Effector memory CD8-positive, alpha-beta T cell (primary cell): ENCODE measurements around the gene IQCK.

Experiments
- ATAC-seq: fragments of 150-1000 bp; cut with Tn5 transposase; replicated peaks from 2 replicates; pipeline ENCODE4 v1.10.0; 2021; ENCODE audit warnings: mild to moderate bottlenecking, moderate library complexity
- DNase-seq, 3 experiments: peaks; one replicate each; pipeline ENCODE4 v3.0.0; 2021
- H3K27ac Mint-ChIP-seq, 2 donors: one replicate each; pipeline ENCODE4 v1.8.0; 2022; ENCODE audit warnings: mild to moderate bottlenecking in 2 of 2, mixed read lengths in 2 of 2, moderate library complexity in 2 of 2
- H3K27me3 Mint-ChIP-seq, 2 donors: one replicate each; pipeline ENCODE4 v1.8.0; 2022; ENCODE audit warnings: mixed read lengths in 2 of 2
- H3K36me3 Mint-ChIP-seq: one replicate; pipeline ENCODE4 v1.8.0; 2022; ENCODE audit warnings: mild to moderate bottlenecking, moderate library complexity, mixed read lengths; ENCODE audit not compliant: insufficient read depth
- H3K4me1 Mint-ChIP-seq, 2 donors: one replicate each; pipeline ENCODE4 v1.8.0; 2022; ENCODE audit warnings: low read depth in 2 of 2, mixed read lengths in 2 of 2
- H3K4me3 Mint-ChIP-seq, 2 donors: one replicate each; pipeline ENCODE4 v1.8.0; 2022; ENCODE audit warnings: mild to moderate bottlenecking in 2 of 2, mixed read lengths in 2 of 2, moderate library complexity in 2 of 2
- H3K9me3 Mint-ChIP-seq, 2 donors: one replicate each; pipeline ENCODE4 v1.8.0; 2022; ENCODE audit warnings: mixed read lengths in 2 of 2

Gene IQCK

DNA sequence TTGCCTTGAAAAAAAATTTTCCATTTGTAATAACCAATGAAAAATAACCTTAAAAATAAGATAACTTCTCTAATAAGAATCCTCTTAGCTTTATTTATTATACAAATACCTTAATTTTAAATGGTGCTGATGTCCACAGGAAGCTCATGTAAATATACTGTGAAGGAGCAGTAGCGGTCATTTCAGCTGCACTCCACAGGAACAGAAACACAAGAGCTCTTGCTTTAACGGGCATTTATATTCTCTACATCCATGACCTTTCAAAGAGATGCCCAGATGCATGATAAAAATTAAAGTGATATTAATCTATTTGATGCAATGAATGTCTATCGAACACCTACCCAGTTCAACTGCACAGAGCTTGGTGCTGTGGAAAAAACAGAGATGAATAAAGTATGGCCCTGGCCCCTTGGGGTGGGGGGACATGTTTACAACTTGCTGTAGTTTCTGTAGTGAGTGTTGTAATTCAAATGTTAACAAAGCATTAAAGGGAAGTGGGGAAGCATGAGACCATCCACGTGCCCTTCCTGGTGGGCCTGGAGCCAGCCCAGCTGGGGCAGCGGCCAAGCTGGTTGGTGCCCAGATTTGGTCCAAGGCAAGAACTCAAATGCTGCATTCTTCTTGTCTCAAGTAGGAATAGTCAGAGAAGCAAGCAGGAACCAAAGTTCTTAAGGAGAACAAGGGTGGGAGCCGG is 47.9 kb downstream of the IQCK start:
- ATAC-seq = no peak
- no peak overlapping the region for H3K4me3 Mint-ChIP-seq
- H3K36me3 Mint-ChIP-seq = no peaks in the 10 kb centered on the region
- H3K9me3 Mint-ChIP-seq = peaks cover 0 to 6% of the 10 kb centered on the region in 2 donors
- H3K27me3 Mint-ChIP-seq = peaks cover 0 to 6% of the 10 kb centered on the region in 2 donors
- no peak overlapping the region for H3K27ac Mint-ChIP-seq
- no peak for DNase-seq
- H3K4me1 Mint-ChIP-seq = no peaks in the 10 kb centered on the region

DNA sequence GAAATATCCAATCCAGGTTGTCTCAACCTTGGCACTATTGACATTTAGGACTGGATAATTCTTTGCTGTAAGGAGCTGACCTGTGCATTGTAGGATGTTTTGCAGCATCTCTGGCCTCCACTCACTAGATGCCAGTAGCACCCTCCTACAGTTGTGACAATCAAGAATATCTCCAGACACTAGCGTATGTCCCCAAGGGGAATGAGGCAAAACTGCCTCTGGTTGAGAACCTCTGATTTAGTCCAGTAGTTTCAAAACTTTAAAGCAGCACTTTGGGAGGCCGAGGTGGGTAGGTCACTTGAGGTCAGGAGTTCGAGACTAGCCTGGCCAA is 48.4 kb downstream of the IQCK start:
- no peak overlapping the region for H3K27ac Mint-ChIP-seq
- peaks cover 0 to 6% of the 10 kb centered on the region in 2 donors for H3K9me3 Mint-ChIP-seq
- DNase-seq = no peak
- no peak overlapping the region for H3K4me3 Mint-ChIP-seq
- no peak for ATAC-seq
- no peaks in the 10 kb centered on the region for H3K36me3 Mint-ChIP-seq
- H3K4me1 Mint-ChIP-seq = no peaks in the 10 kb centered on the region
- peaks cover 0 to 6% of the 10 kb centered on the region in 2 donors for H3K27me3 Mint-ChIP-seq

DNA sequence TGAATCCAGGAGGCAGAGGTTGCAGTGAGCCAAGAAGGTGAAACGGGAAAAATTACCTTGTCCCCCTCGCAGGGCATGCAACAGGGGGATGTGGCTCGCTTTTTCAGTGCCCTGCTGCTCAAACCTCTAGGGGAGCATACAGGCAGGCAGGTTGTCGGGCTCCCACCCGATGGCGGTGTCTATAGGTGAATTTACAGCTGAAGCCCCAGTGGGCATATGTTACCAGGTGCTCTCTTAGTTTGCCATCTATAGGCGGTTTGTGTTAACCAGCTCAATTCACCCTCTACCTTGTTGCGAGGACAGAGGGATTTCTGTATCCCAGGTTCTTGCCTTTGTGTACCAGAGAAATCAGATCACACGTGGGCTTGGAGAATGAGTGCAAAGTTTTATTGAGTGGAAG is 48.9 kb downstream of the IQCK start:
- no peak for ATAC-seq
- Mint-ChIP-seq H3K27me3 (peaks cover 0 to 6% of the 10 kb centered on the region in 2 donors), H3K27ac (no peak overlapping the region), H3K36me3 (no peaks in the 10 kb centered on the region), H3K9me3 (peaks cover 0 to 6% of the 10 kb centered on the region in 2 donors), H3K4me3 (no peak overlapping the region), H3K4me1 (no peaks in the 10 kb centered on the region)
- no peak for DNase-seq

GRCh38 chr16:19767497-19767896 is 49.4 kb downstream of the IQCK start:
- no peak overlapping the region for H3K27ac Mint-ChIP-seq
- H3K36me3 Mint-ChIP-seq = no peaks in the 10 kb centered on the region
- DNase-seq (no peak), ATAC-seq (no peak)
- H3K9me3 Mint-ChIP-seq = peaks cover 0 to 6% of the 10 kb centered on the region in 2 donors
- H3K4me3 Mint-ChIP-seq = no peak overlapping the region
- peaks cover 0 to 6% of the 10 kb centered on the region in 2 donors for H3K27me3 Mint-ChIP-seq
- H3K4me1 Mint-ChIP-seq = no peaks in the 10 kb centered on the region

GRCh38 chr16:19769239-19769638 is 51.2 kb downstream of the IQCK start:
- Mint-ChIP-seq H3K27me3 (peaks cover 0 to 6% of the 10 kb centered on the region in 2 donors), H3K27ac (no peak overlapping the region), H3K4me1 (no peaks in the 10 kb centered on the region), H3K36me3 (no peaks in the 10 kb centered on the region), H3K4me3 (no peak overlapping the region), H3K9me3 (peaks cover 0 to 6% of the 10 kb centered on the region in 2 donors)
- DNase-seq (no peak), ATAC-seq (no peak)

DNA sequence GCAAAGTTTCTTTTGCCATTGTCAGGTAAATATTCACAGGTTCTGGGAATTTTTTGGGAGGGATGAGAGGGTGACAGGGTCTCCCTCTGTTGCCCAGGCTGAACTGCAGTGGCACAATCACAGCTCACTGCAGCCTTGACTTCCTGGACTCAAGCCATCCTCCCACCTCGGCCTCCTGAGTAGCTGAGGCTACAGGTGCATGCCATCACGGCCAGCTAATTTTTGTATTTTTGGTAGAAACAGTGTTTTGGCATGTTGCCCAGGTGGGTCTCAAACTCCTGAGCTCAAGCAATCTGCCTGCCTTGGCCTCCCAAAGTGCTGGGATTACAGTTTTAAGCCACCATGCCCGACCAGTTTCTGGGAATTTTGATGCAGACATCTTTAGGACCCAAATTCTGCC is 53.0 kb downstream of the IQCK start:
- Mint-ChIP-seq H3K27me3 (peaks cover 0 to 6% of the 10 kb centered on the region in 2 donors), H3K4me3 (no peak overlapping the region), H3K4me1 (no peaks in the 10 kb centered on the region), H3K36me3 (no peaks in the 10 kb centered on the region), H3K9me3 (peaks cover 0 to 6% of the 10 kb centered on the region in 2 donors), H3K27ac (peak overlapping the region in 1 of 2 donors; percentile 52)
- ATAC-seq (no peak), DNase-seq (no peak)

DNA sequence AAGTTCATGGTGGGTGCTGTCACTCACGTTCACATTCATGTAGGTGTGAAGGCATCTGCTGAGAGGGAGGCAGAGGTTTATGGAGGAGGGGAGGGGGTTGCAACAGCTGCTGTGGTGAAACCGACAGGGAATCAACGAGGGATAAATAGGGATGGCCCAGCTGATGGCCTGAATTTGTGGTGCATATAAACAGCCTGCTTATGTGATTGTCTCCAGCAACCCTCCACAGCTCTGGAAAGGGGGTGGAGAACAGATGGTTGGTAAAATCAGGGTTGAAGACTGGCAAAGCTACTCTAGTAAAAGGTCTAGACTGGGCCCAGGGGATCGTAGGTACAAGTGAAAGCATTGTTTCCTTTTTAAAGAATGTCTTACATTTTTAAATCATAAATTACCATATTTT is 53.7 kb downstream of the IQCK start:
- no peak for ATAC-seq
- Mint-ChIP-seq H3K36me3 (no peaks in the 10 kb centered on the region), H3K27me3 (peaks cover 0 to 6% of the 10 kb centered on the region in 2 donors), H3K27ac (no peak overlapping the region), H3K9me3 (peaks cover 0 to 6% of the 10 kb centered on the region in 2 donors), H3K4me3 (no peak overlapping the region), H3K4me1 (no peaks in the 10 kb centered on the region)
- no peak for DNase-seq

GRCh38 chr16:19774024-19774423 is 56.0 kb downstream of the IQCK start:
- Mint-ChIP-seq H3K36me3 (no peaks in the 10 kb centered on the region), H3K27ac (no peak overlapping the region), H3K4me1 (no peaks in the 10 kb centered on the region), H3K27me3 (no peaks in the 10 kb centered on the region), H3K4me3 (no peak overlapping the region), H3K9me3 (peaks cover 0 to 5% of the 10 kb centered on the region in 2 donors)
- no peak for ATAC-seq
- DNase-seq = no peak

GRCh38 chr16:19776147-19776546 is 58.1 kb downstream of the IQCK start:
- no peaks in the 10 kb centered on the region for H3K9me3 Mint-ChIP-seq
- ATAC-seq (no peak), DNase-seq (no peak)
- no peaks in the 10 kb centered on the region for H3K36me3 Mint-ChIP-seq
- no peaks in the 10 kb centered on the region for H3K27me3 Mint-ChIP-seq
- H3K4me1 Mint-ChIP-seq = no peaks in the 10 kb centered on the region
- H3K4me3 Mint-ChIP-seq = no peak overlapping the region
- no peak overlapping the region for H3K27ac Mint-ChIP-seq

DNA sequence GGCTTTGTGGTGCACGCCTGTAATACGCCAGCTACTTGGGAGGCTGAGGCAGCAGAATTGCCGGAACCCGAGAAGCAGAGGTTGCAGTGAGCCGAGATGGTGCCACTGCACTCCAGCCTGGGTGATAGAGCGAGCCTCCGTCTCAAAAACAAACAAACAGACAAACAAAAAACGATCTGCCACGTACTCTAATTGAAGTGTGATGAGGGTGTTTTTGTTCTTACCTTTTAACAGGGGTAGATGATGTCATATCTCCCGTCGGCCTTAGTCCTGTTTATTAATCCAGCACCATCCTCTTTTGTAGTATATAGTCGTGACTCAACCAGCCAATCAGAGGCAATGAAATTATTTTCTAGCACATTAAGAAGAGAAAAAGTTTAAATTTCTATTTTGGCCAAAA is 58.5 kb downstream of the IQCK start:
- Mint-ChIP-seq H3K4me3 (no peak overlapping the region), H3K27me3 (no peaks in the 10 kb centered on the region), H3K36me3 (no peaks in the 10 kb centered on the region), H3K9me3 (no peaks in the 10 kb centered on the region), H3K4me1 (no peaks in the 10 kb centered on the region), H3K27ac (no peak overlapping the region)
- no peak for DNase-seq
- no peak for ATAC-seq

GRCh38 chr16:19780321-19780720 is 62.2 kb downstream of the IQCK start:
- Mint-ChIP-seq H3K4me1 (no peaks in the 10 kb centered on the region), H3K9me3 (no peaks in the 10 kb centered on the region), H3K36me3 (no peaks in the 10 kb centered on the region), H3K27me3 (no peaks in the 10 kb centered on the region), H3K27ac (no peak overlapping the region), H3K4me3 (no peak overlapping the region)
- DNase-seq (no peak), ATAC-seq (no peak)

GRCh38 chr16:19781226-19781625 is 63.2 kb downstream of the IQCK start:
- Mint-ChIP-seq H3K36me3 (no peaks in the 10 kb centered on the region), H3K27ac (no peak overlapping the region), H3K9me3 (no peaks in the 10 kb centered on the region), H3K4me1 (no peaks in the 10 kb centered on the region), H3K4me3 (no peak overlapping the region), H3K27me3 (peaks cover 5 to 7% of the 10 kb centered on the region in 2 donors)
- ATAC-seq = no peak
- DNase-seq = no peak

- ATAC-seq (no peak), DNase-seq (no peak)
- Mint-ChIP-seq H3K4me1 (no peaks in the 10 kb centered on the region), H3K27ac (no peak overlapping the region), H3K36me3 (no peaks in the 10 kb centered on the region), H3K4me3 (no peak overlapping the region), H3K27me3 (peaks cover 5 to 10% of the 10 kb centered on the region in 2 donors), H3K9me3 (no peaks in the 10 kb centered on the region)
Measured at GRCh38 chr16:19783363-19784182, 65.5 kb downstream of the IQCK start.

DNA sequence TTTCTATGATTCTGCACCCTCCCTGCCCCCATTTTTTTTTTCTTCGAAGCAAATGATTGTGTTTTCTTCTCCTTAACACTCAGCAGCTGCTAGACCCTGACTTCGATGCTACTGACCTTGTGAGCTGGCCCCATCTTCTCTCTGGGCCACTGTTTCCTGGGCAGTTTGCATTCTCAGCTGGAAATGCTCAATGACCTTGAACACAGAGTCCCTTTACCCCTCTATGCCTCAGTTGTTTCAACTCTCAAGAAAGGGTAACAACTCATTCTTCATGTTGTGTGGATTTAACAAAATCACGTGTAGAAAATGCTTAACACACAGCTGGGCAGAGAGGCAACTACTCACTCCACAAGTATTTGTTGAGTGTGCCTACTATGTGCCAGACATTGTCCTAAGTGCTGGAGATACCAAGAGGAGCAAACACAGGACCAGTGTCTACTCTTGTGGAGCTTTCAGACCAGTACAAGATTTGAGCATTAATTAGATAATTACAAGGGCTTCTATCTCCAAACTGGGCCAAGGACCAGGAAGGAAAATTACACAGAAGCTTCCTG is 66.2 kb downstream of the IQCK start:
- DNase-seq = no peak
- H3K4me3 Mint-ChIP-seq = no peak overlapping the region
- no peaks in the 10 kb centered on the region for H3K9me3 Mint-ChIP-seq
- no peaks in the 10 kb centered on the region for H3K36me3 Mint-ChIP-seq
- peaks cover 5 to 10% of the 10 kb centered on the region in 2 donors for H3K27me3 Mint-ChIP-seq
- no peak for ATAC-seq
- H3K4me1 Mint-ChIP-seq = no peaks in the 10 kb centered on the region
- H3K27ac Mint-ChIP-seq = no peak overlapping the region
